Bronchial epithelial cell (primary cell): Measurements from ENCODE around the gene SLC12A6. TPM values are rescaled to one million over a fixed set of nuclear protein-coding genes. Genes with fewer than 3 reads are reported as not detected.
A peak's percentile ranks its signal among the peaks of the same experiment; 100 is the strongest.

Experiments used
- DNase-seq: peaks from one replicate; pipeline ENCODE4 v3.0.0-alpha.2; 2010; ENCODE audit warnings: low read depth
- FAIRE-seq: peaks from 2 replicates; lab custom pipeline; 2011; peaks lifted over from hg19 to GRCh38; lab: Jason Lieb, UNC
- H3K27me3 ChIP-seq: 2 replicates; pipeline ENCODE4 v1.5.1; 2011; ENCODE audit warnings: low read length; ENCODE audit not compliant: control insufficient read depth, insufficient read depth
- H3K36me3 ChIP-seq: 2 replicates; pipeline ENCODE4 v1.5.1; 2011; ENCODE audit warnings: low read length; ENCODE audit not compliant: control insufficient read depth, insufficient read depth
- H3K4me3 ChIP-seq: 2 replicates; pipeline ENCODE4 v1.5.1; 2011; ENCODE audit warnings: mild to moderate bottlenecking, low read depth, low read length, control low read depth
- total RNA-seq: library from RNA; depleted of rRNA; stranded (reverse); fragments of >200 nt; gene quantifications from 2 replicates; pipeline ENCODE4 v1.2.1, GENCODE V29; 2014
- TF ChIP-seq, protein P1 (sequence below): IDR thresholded peaks from 2 replicates; pipeline ENCODE4 v1.5.1; 2011; ENCODE audit warnings: mild to moderate bottlenecking, moderate library complexity, low read length, control low read depth, inconsistent platforms; ENCODE audit not compliant: insufficient read depth, severe bottlenecking

Gene SLC12A6
- total RNA-seq, 1 donor from 2014 or later, result 24.5 TPM

DNA sequence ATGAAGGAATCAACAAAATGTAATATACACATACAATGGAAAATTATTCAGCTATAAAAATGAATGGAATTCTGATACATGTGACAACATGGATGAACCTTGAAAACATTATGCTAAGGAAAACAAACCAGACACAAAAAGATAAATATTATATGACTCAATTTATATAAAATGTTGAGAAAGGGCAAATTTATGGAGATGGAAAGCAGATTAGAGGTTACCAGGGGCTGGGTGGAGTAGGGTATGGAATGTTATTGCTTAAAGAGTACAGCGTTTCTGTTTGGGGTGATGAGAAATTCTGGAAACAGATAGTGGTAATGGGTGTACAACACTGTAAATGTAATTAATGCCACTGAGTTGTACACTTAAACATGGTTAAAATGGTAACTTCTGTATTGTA is 61.9 kb downstream of the SLC12A6 start:
- no peaks in the 10 kb centered on the region for H3K36me3 ChIP-seq
- H3K4me3 ChIP-seq, result no peak overlapping the region
- TF ChIP-seq, protein P1, sequence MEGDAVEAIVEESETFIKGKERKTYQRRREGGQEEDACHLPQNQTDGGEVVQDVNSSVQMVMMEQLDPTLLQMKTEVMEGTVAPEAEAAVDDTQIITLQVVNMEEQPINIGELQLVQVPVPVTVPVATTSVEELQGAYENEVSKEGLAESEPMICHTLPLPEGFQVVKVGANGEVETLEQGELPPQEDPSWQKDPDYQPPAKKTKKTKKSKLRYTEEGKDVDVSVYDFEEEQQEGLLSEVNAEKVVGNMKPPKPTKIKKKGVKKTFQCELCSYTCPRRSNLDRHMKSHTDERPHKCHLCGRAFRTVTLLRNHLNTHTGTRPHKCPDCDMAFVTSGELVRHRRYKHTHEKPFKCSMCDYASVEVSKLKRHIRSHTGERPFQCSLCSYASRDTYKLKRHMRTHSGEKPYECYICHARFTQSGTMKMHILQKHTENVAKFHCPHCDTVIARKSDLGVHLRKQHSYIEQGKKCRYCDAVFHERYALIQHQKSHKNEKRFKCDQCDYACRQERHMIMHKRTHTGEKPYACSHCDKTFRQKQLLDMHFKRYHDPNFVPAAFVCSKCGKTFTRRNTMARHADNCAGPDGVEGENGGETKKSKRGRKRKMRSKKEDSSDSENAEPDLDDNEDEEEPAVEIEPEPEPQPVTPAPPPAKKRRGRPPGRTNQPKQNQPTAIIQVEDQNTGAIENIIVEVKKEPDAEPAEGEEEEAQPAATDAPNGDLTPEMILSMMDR, result no peak
- no peaks in the 10 kb centered on the region for H3K27me3 ChIP-seq
- FAIRE-seq (no peak), DNase-seq (peak; percentile 41)

DNA sequence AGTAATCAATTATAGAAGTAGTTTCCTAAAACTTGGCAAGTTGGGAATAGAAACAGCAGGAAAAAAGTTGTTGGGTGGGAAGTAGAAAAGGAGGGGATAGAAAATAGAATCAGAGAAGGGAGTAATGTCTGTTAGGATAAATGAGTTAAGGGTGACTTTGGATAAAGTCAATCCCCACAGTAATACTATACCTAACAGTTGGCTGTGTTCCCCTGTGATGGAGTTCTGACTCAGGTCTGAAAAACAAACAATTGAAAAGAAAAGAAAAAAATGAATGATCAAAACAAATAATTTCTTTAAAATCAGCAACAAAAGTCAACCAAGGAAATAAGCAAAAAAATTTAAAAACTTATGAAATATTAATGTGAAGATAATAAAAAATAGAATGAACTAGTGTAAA is 62.4 kb downstream of the SLC12A6 start:
- TF ChIP-seq, protein P1, result no peak
- Histone ChIP-seq H3K27me3 (no peaks in the 10 kb centered on the region), H3K4me3 (no peak overlapping the region), H3K36me3 (no peaks in the 10 kb centered on the region)
- FAIRE-seq (no peak), DNase-seq (peak; percentile 77)

DNA sequence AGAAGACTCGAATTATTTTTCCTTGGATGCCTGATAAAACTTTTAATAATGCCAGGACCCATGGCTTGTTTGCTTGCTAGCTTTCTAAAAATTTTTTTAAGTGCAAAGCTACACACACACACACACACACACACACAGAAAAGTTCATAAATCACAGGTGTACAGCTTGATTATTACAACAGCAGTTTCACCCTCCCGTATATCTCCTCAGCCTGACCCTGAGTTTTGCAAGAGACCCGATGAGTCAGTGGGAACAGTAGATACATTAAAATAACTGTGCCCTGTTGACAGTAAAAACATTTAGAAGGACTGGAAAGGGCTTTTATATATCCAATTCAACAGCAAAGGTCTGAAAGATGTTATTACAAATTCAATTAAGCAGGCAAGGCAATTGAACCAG is 66.1 kb downstream of the SLC12A6 start:
- Histone ChIP-seq H3K27me3 (no peaks in the 10 kb centered on the region), H3K4me3 (no peak overlapping the region), H3K36me3 (no peaks in the 10 kb centered on the region)
- DNase-seq, result peak; percentile 84
- FAIRE-seq, result no peak
- TF ChIP-seq, protein P1, result no peak

DNA sequence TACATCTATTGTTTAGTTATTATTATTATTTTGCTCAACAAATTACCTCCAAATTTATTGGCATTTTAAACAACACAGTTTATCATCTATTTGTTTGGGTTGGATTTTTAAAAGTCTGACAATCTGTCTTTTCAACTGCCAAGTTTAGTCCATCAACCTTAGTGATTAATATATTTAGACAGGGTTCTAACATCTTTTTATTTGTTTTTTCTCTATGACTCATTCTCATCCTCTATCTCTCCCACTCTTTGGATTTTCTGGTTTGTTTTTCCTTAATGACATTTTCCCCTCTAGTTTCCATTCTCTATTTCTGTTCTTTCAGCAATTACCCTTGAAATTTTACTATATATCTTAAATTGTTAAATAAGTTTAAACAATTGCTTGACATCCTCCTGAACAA is 70.8 kb downstream of the SLC12A6 start:
- DNase-seq, result peak; percentile 4
- no peak for FAIRE-seq
- Histone ChIP-seq H3K36me3 (no peaks in the 10 kb centered on the region), H3K27me3 (no peaks in the 10 kb centered on the region), H3K4me3 (no peak overlapping the region)
- TF ChIP-seq, protein P1, result no peak

DNA sequence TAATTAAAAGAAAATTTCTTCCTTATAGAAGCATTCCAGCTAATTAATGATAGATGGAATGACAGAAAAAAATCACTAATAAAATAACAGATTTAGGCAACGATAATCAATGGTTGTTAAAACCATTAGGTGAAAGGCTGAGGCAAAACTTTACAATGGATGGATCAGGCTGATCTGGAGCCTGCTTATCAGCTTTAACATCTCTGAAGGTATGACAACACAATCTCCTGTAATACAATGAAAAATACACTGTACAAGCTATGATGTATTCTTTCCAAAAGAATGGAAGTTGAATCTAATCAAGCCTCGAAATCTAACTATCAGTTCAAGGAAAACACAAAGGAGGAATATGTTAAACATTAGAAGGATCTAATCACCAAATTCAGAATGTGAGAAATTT is 73.5 kb downstream of the SLC12A6 start:
- TF ChIP-seq, protein P1, result no peak
- DNase-seq, result no peak
- H3K36me3 ChIP-seq, result no peaks in the 10 kb centered on the region
- H3K27me3 ChIP-seq, result no peaks in the 10 kb centered on the region
- FAIRE-seq, result no peak
- no peak overlapping the region for H3K4me3 ChIP-seq

DNA sequence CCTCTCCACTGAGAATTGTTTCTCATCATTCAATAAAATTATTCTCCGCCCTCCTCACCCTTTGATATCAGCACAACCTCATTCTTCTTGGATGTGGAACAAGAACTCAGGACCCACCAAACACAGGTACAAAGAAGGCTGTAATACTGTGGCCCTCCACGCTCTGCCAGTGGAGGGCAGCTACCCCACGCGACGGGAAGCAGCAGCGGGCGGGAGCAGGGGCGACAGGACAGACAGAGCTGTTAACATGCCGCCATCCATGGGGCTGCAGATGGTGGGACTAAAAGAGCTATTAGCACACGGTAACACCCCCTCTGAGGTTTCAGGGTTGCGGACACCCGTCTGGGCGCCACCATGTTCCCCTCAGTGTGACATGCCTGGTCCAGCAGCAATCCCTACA is 75.2 kb downstream of the SLC12A6 start:
- FAIRE-seq, result no peak
- no peaks in the 10 kb centered on the region for H3K36me3 ChIP-seq
- H3K4me3 ChIP-seq, result no peak overlapping the region
- TF ChIP-seq, protein P1, result no peak
- no peak for DNase-seq
- H3K27me3 ChIP-seq, result no peaks in the 10 kb centered on the region
